Measurements from ENCODE around the gene SRMS.

SRMS gene

DNA sequence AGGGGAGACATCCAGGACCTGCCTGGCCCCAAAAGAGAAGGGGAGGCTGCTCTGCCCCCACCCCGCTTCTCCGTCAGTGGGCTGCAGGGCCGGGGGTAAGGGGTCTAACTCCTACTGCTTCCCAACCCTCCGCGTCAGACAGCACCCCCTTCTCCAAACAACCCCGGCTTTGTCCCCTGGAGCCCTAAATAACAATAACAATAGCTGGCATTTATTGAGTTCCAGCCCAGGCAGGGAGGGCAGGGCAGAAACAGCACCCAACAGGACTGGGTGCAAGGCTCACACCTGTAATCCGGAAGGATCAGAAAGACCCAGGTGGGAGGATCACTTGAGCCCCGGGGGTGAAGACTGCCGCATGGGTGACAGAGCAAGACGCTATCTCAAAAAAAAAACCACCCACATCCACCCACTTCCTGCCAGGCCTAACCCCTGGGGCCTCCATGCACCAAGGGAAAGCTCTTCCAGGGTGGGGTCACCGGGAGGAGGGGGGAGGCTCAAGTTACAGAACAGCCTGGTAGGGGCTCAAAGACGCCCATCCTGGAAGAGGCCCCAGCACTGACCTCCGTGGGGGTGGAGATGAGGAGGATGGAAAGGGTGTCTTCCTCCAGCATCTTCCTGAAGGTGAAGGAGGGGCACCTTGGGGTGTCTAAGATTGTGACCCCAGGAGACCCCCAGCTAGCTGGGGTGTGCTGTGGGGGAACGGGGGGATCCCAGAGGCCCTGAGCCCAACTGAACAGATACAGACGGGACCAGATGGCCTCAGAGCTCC is 5.1 kb upstream of the SRMS start:
- peaks cover 17 to 22% of the 10 kb centered on the region in 2 donors for H3K27me3 ChIP-seq (ENCODE audit: control insufficient read depth in 1 of 2, insufficient read depth in 2 of 2, low read length in 2 of 2)
- H3K9me3 ChIP-seq (ENCODE audit: control insufficient read depth in 1 of 2, low read length in 2 of 2), result no peaks in the 10 kb centered on the region
- H3K27ac ChIP-seq (ENCODE audit: low read depth, low read length), result no peak overlapping the region
- no peak overlapping the region for H3K4me3 ChIP-seq (ENCODE audit: low read depth in 1 of 2, low read length in 2 of 2)
- peaks cover 4 to 9% of the 10 kb centered on the region in 2 donors for H3K4me1 ChIP-seq (ENCODE audit: control insufficient read depth in 1 of 2, insufficient read depth in 2 of 2, low read length in 2 of 2)
- H3K9ac ChIP-seq (ENCODE audit: low read depth in 1 of 2, low read length in 2 of 2), result no peak overlapping the region
- no peaks in the 10 kb centered on the region for H3K36me3 ChIP-seq (ENCODE audit: control insufficient read depth in 1 of 2, insufficient read depth in 2 of 2, low read length in 2 of 2)

DNA sequence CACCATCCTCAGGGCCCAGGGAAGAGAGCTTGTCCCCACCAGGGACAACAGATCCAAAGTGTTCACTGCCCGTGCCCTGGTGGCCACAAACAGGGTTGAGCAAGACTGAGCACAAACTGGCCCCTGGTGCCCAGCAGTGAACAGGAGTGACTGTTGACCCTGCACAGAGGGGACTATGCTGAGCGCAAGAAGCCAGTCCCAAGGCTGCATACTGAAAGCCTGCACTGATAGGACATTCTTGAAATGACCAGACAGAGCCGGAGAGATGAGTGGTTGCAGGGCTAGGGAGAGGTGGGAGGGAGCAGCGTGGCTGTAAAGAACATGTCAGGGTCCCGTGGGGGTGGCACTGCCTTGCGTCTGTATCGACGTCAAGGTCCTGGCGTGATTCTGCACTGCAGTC is 3.5 kb upstream of the SRMS start:
- Histone ChIP-seq H3K4me3 (ENCODE audit: low read depth in 1 of 2, low read length in 2 of 2) (no peak overlapping the region), H3K9me3 (ENCODE audit: control insufficient read depth in 1 of 2, low read length in 2 of 2) (no peaks in the 10 kb centered on the region), H3K36me3 (ENCODE audit: control insufficient read depth in 1 of 2, insufficient read depth in 2 of 2, low read length in 2 of 2) (no peaks in the 10 kb centered on the region), H3K4me1 (ENCODE audit: control insufficient read depth in 1 of 2, insufficient read depth in 2 of 2, low read length in 2 of 2) (peaks cover 4 to 9% of the 10 kb centered on the region in 2 donors), H3K27me3 (ENCODE audit: control insufficient read depth in 1 of 2, insufficient read depth in 2 of 2, low read length in 2 of 2) (peaks cover 30 to 31% of the 10 kb centered on the region in 2 donors), H3K27ac (ENCODE audit: low read depth, low read length) (no peak overlapping the region), H3K9ac (ENCODE audit: low read depth in 1 of 2, low read length in 2 of 2) (no peak overlapping the region)

DNA sequence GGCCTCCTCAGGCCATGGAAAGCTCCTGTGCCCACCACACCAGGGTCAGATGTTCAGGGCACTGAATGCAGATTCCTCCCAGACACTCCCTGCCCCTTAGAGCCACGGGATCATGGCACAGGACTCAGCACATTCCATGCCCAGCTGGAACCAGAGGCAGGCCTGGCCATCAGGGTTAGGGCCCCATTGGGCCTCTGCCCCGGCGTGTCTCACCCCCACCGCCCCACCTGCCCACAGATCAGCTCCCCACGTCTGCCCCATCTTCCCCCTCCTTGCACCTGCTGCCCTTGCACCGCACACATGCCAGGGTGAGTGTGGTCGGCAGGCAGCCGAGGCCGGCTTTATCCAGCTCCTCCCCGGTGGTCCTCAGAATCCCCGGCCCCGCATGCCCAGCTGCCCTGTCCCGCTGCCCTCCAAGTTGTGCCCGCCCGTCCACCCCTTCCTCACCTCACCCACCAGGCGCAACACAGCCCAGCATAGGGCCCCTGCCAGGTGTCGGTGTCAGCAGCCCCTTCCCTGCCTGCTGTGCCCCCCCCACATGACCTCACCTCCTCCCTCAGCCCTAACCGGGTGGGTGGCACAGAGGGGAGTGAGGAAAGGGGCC is 2.2 kb upstream of the SRMS start:
- Histone ChIP-seq H3K36me3 (ENCODE audit: control insufficient read depth in 1 of 2, insufficient read depth in 2 of 2, low read length in 2 of 2) (no peaks in the 10 kb centered on the region), H3K4me3 (ENCODE audit: low read depth in 1 of 2, low read length in 2 of 2) (no peak overlapping the region), H3K9me3 (ENCODE audit: control insufficient read depth in 1 of 2, low read length in 2 of 2) (no peaks in the 10 kb centered on the region), H3K4me1 (ENCODE audit: control insufficient read depth in 1 of 2, insufficient read depth in 2 of 2, low read length in 2 of 2) (peaks cover 4 to 20% of the 10 kb centered on the region in 2 donors), H3K27me3 (ENCODE audit: control insufficient read depth in 1 of 2, insufficient read depth in 2 of 2, low read length in 2 of 2) (peaks cover 33% of the 10 kb centered on the region in 2 donors), H3K9ac (ENCODE audit: low read depth in 1 of 2, low read length in 2 of 2) (no peak overlapping the region), H3K27ac (ENCODE audit: low read depth, low read length) (no peak overlapping the region)

DNA sequence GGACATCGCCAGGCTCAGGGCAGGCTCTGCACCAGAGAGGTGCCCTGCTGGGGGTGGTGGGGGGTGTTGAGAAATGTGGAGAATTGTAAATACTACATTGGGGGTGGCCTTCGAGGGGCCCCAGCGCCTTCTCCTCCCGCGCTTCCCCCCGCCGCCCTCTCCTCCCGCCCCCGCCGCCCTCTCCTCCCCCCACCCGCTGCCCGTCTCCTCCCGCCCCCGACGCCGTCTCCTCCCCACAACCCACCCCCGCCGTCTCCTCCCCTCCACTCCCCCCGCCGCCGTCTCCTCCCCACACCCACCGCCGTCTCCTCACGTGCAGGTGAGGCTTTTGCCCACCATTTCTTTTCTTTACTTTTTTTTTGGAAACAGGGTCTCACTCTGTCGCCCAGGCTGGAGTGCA is 1.5 kb upstream of the SRMS start:
- Histone ChIP-seq H3K4me3 (ENCODE audit: low read depth in 1 of 2, low read length in 2 of 2) (no peak overlapping the region), H3K9ac (ENCODE audit: low read depth in 1 of 2, low read length in 2 of 2) (no peak overlapping the region), H3K4me1 (ENCODE audit: control insufficient read depth in 1 of 2, insufficient read depth in 2 of 2, low read length in 2 of 2) (peaks cover 0 to 23% of the 10 kb centered on the region in 2 donors), H3K27ac (ENCODE audit: low read depth, low read length) (no peak overlapping the region), H3K36me3 (ENCODE audit: control insufficient read depth in 1 of 2, insufficient read depth in 2 of 2, low read length in 2 of 2) (no peaks in the 10 kb centered on the region), H3K27me3 (ENCODE audit: control insufficient read depth in 1 of 2, insufficient read depth in 2 of 2, low read length in 2 of 2) (peaks cover 37 to 40% of the 10 kb centered on the region in 2 donors), H3K9me3 (ENCODE audit: control insufficient read depth in 1 of 2, low read length in 2 of 2) (no peaks in the 10 kb centered on the region)

DNA sequence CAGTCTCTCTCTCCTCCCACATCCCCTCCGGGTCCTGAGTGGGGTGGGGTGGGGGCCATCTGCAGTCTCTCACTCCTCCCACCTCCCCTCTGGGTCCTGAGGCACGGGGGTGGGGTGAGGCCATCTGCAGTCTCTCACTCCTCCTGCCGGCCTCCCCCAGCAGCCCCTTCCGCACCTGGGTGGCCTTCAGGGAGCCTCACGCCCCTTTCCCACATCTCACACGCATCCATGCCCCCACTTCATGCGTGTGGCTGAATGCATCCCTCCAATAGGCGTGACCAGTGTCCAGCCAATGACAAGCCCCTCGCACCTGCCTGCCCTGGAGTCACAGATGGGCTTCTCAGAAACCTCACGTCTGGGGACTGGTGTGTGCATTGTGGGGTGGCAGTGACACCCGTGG is 993 bp upstream of the SRMS start:
- Histone ChIP-seq H3K9me3 (ENCODE audit: control insufficient read depth in 1 of 2, low read length in 2 of 2) (no peaks in the 10 kb centered on the region), H3K27ac (ENCODE audit: low read depth, low read length) (no peak overlapping the region), H3K4me1 (ENCODE audit: control insufficient read depth in 1 of 2, insufficient read depth in 2 of 2, low read length in 2 of 2) (peaks cover 0 to 23% of the 10 kb centered on the region in 2 donors), H3K4me3 (ENCODE audit: low read depth in 1 of 2, low read length in 2 of 2) (no peak overlapping the region), H3K27me3 (ENCODE audit: control insufficient read depth in 1 of 2, insufficient read depth in 2 of 2, low read length in 2 of 2) (peaks cover 40 to 43% of the 10 kb centered on the region in 2 donors), H3K9ac (ENCODE audit: low read depth in 1 of 2, low read length in 2 of 2) (no peak overlapping the region), H3K36me3 (ENCODE audit: control insufficient read depth in 1 of 2, insufficient read depth in 2 of 2, low read length in 2 of 2) (no peaks in the 10 kb centered on the region)

DNA sequence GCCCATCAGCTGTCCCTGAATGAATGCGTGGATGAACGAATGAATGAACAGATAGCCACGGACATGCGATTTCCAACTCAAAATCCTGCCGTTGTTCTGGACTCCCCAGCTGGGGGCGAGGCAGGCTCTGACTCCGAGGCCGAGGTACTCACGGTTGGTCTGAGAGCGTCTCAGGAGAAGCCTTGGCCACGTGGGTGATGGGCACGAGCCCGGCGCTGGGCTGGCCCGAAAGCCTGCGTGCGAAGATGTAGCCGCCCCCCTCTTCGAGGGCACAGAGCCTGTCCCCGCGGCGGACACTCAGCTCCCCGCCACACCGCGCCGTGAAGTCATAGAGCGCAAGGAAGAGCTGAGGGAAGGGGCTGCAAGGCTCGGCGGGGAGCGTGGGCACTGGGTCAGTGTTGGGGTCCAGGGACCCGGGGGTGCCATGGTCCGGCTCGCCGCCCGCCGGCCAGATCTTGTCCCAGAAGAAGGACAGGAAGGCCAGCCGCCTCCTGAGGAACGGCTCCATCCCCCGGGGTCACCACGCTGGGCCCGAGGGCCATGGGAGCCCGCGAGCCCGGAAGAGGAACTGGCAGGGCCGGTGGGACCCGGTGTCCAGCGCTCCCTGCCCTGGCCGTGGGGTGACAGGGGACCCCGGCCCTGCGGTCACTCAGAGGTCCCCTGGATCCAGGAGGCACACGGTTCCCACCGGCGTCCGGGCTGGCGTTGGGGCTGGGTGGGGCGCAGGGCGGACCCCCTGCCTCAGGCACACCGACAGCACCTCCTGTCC is 409 bp downstream of the SRMS start:
- Histone ChIP-seq H3K36me3 (ENCODE audit: control insufficient read depth in 1 of 2, insufficient read depth in 2 of 2, low read length in 2 of 2) (no peaks in the 10 kb centered on the region), H3K9me3 (ENCODE audit: control insufficient read depth in 1 of 2, low read length in 2 of 2) (no peaks in the 10 kb centered on the region), H3K4me3 (ENCODE audit: low read depth in 1 of 2, low read length in 2 of 2) (no peak overlapping the region), H3K4me1 (ENCODE audit: control insufficient read depth in 1 of 2, insufficient read depth in 2 of 2, low read length in 2 of 2) (peaks cover 0 to 18% of the 10 kb centered on the region in 2 donors), H3K27ac (ENCODE audit: low read depth, low read length) (no peak overlapping the region), H3K27me3 (ENCODE audit: control insufficient read depth in 1 of 2, insufficient read depth in 2 of 2, low read length in 2 of 2) (peaks cover 40 to 43% of the 10 kb centered on the region in 2 donors), H3K9ac (ENCODE audit: low read depth in 1 of 2, low read length in 2 of 2) (no peak overlapping the region)

DNA sequence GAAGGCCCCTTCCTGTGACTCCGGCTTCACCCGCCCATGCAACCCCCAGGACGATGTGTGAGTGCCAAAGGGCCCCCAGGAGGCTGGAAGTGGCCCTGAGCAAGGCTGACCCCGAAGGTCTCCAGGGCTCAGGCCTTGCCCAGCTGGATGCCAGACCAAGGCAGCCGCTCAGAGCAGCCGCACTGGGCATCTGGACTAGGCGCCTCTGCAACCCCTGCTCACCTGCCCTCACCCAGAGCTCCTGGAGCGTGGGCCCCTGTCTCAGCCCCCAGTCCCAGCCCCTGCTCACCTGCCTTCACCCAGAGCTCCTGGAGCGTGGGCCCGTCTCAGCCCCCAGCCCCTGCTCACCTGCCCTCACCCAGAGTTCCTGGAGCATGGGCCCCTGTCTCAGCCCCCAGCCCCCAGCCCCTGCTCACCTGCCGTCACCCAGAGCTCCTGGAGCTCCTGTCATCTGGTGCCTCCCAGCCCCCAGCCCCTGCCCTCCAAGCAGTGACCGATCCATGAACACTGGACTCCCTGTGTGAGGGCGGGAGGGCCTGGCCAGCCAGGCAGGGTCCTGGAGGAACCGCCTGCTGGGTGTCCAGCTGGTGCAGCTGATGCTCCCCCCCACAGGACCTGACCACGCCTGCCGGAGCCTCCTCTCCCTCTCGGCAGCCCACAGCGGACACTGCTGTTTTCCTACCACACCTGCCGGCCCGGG is 1.1 kb downstream of the SRMS start:
- Histone ChIP-seq H3K27ac (ENCODE audit: low read depth, low read length) (no peak overlapping the region), H3K9ac (ENCODE audit: low read depth in 1 of 2, low read length in 2 of 2) (no peak overlapping the region), H3K27me3 (ENCODE audit: control insufficient read depth in 1 of 2, insufficient read depth in 2 of 2, low read length in 2 of 2) (peaks cover 40 to 43% of the 10 kb centered on the region in 2 donors), H3K36me3 (ENCODE audit: control insufficient read depth in 1 of 2, insufficient read depth in 2 of 2, low read length in 2 of 2) (no peaks in the 10 kb centered on the region), H3K4me3 (ENCODE audit: low read depth in 1 of 2, low read length in 2 of 2) (no peak overlapping the region), H3K4me1 (ENCODE audit: control insufficient read depth in 1 of 2, insufficient read depth in 2 of 2, low read length in 2 of 2) (peaks cover 0 to 18% of the 10 kb centered on the region in 2 donors), H3K9me3 (ENCODE audit: control insufficient read depth in 1 of 2, low read length in 2 of 2) (no peaks in the 10 kb centered on the region)

DNA sequence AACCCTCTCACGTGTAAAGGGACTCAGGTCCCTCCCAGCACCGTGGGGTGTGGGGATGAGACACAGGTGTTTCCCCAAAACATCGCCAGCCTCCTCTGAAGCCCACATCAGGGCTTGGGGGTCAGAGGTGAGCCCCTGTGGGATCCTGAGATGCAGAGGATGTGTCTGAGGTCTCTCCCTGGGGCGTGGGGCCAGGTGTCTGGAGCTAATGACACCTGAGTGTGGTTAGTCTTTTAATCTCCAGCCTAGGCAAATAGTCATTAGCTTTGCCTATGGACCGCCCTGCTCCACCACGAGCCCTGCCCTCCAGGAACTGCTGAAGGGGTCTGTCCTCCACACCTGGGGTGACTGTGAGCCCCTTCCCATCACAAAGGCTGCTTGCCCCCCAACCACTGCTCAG is 1.7 kb downstream of the SRMS start:
- peaks cover 40 to 43% of the 10 kb centered on the region in 2 donors for H3K27me3 ChIP-seq (ENCODE audit: control insufficient read depth in 1 of 2, insufficient read depth in 2 of 2, low read length in 2 of 2)

DNA sequence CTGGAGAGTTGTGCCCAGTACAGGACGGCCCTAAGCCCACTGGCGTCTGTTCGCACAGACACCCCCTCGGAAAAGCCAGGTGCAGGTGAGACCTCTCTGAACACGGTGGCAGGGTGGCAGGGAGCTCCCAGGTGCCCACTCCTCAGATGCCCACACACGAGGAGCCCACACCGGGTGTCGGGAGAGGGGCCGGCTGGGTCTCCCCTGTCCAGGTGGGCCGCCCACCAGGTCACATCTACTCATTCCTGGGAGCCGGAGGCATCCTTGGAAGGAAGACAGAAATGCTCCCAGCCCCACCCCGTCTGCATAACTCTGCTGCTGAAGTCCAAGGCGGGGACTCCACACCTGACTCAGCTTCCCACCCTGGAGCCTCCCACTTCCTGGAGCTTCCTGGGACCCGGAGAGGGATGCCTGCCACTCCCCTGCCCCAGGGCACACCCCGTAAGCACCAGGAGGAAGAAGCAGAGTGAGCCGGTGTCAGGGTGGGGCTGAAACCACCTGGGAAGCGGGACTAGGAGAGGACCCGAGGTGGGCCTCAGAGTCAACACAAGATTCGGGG is 2.5 kb downstream of the SRMS start:
- H3K27me3 ChIP-seq (ENCODE audit: control insufficient read depth in 1 of 2, insufficient read depth in 2 of 2, low read length in 2 of 2), result peaks cover 39 to 43% of the 10 kb centered on the region in 2 donors

More for the DNA sequence above, 1.7 kb downstream of the SRMS start:
- Histone ChIP-seq H3K4me1 (ENCODE audit: control insufficient read depth in 1 of 2, insufficient read depth in 2 of 2, low read length in 2 of 2) (peaks cover 0 to 18% of the 10 kb centered on the region in 2 donors), H3K27ac (ENCODE audit: low read depth, low read length) (no peak overlapping the region), H3K9me3 (ENCODE audit: control insufficient read depth in 1 of 2, low read length in 2 of 2) (no peaks in the 10 kb centered on the region), H3K4me3 (ENCODE audit: low read depth in 1 of 2, low read length in 2 of 2) (no peak overlapping the region), H3K9ac (ENCODE audit: low read depth in 1 of 2, low read length in 2 of 2) (no peak overlapping the region), H3K36me3 (ENCODE audit: control insufficient read depth in 1 of 2, insufficient read depth in 2 of 2, low read length in 2 of 2) (no peaks in the 10 kb centered on the region)

More for the DNA sequence above, 2.5 kb downstream of the SRMS start:
- Histone ChIP-seq H3K27ac (ENCODE audit: low read depth, low read length) (no peak overlapping the region), H3K4me1 (ENCODE audit: control insufficient read depth in 1 of 2, insufficient read depth in 2 of 2, low read length in 2 of 2) (peaks cover 0 to 18% of the 10 kb centered on the region in 2 donors), H3K9me3 (ENCODE audit: control insufficient read depth in 1 of 2, low read length in 2 of 2) (no peaks in the 10 kb centered on the region), H3K9ac (ENCODE audit: low read depth in 1 of 2, low read length in 2 of 2) (no peak overlapping the region), H3K4me3 (ENCODE audit: low read depth in 1 of 2, low read length in 2 of 2) (no peak overlapping the region), H3K36me3 (ENCODE audit: control insufficient read depth in 1 of 2, insufficient read depth in 2 of 2, low read length in 2 of 2) (no peaks in the 10 kb centered on the region)

Data from duodenal mucosa (tissue), 2 donors.